ENCODE measurements around the gene PDCL2. TPM values are rescaled to one million over a fixed set of nuclear protein-coding genes. Genes with fewer than 3 reads are reported as not detected.

The PDCL2 gene
- total and polyA plus RNA-seq, 3 experiments from 2014 or later: not detected

GRCh38 chr4:55510685-55511084, 81.4 kb downstream of the PDCL2 start:
- no peak for DNase-seq
- H3K4me1 Mint-ChIP-seq: peaks cover 15 to 33% (median 30%) of the 10 kb centered on the region in 3 donors
- peaks cover 0 to 2% (median 0%) of the 10 kb centered on the region in 5 donors for H3K9me3 Mint-ChIP-seq
- Histone ChIP-seq H3K4me3 (ENCODE audit: low read length) (no peak overlapping the region), H3K36me3 (ENCODE audit: insufficient read depth, low read length) (no peaks in the 10 kb centered on the region), H3K27ac (ENCODE audit: low read depth, low read length) (no peak overlapping the region), H3K9me3 (ENCODE audit: low read length) (no peaks in the 10 kb centered on the region), H3K4me1 (ENCODE audit: insufficient read depth, low read length) (no peaks in the 10 kb centered on the region), H3K27me3 (ENCODE audit: insufficient read depth, low read length, poor library complexity, severe bottlenecking) (no peaks in the 10 kb centered on the region)
- POLR2A ChIA-PET: no interaction called here
- H3K4me3 Mint-ChIP-seq: no peak overlapping the region
- no peaks in the 10 kb centered on the region for H3K27me3 Mint-ChIP-seq
- CTCF ChIA-PET: no interaction called here
- peaks cover 0 to 25% (median 9%) of the 10 kb centered on the region in 3 donors for H3K36me3 Mint-ChIP-seq
- peak overlapping the region in 2 of 8 donors; percentile 33 to 66 for H3K27ac Mint-ChIP-seq

GRCh38 chr4:55509266-55509665, 82.8 kb downstream of the PDCL2 start:
- no peaks in the 10 kb centered on the region for H3K36me3 ChIP-seq (ENCODE audit: insufficient read depth, low read length)
- H3K9me3 ChIP-seq (ENCODE audit: low read length): no peaks in the 10 kb centered on the region
- no peaks in the 10 kb centered on the region for H3K4me1 ChIP-seq (ENCODE audit: insufficient read depth, low read length)
- Mint-ChIP-seq H3K4me1 (peaks cover 15 to 30% (median 30%) of the 10 kb centered on the region in 3 donors), H3K27ac (peak overlapping the region in 1 of 8 donors; percentile 79), H3K27me3 (no peaks in the 10 kb centered on the region), H3K36me3 (peaks cover 0 to 25% (median 9%) of the 10 kb centered on the region in 3 donors), H3K9me3 (peaks cover 0 to 2% (median 0%) of the 10 kb centered on the region in 5 donors), H3K4me3 (no peak overlapping the region)
- no peaks in the 10 kb centered on the region for H3K27me3 ChIP-seq (ENCODE audit: insufficient read depth, low read length, poor library complexity, severe bottlenecking)
- no peak overlapping the region for H3K27ac ChIP-seq (ENCODE audit: low read depth, low read length)
- ChIA-PET CTCF (no interaction called here), POLR2A (no interaction called here)
- no peak for DNase-seq
- no peak overlapping the region for H3K4me3 ChIP-seq (ENCODE audit: low read length)

GRCh38 chr4:55507612-55508011, 84.4 kb downstream of the PDCL2 start:
- peaks cover 8 to 31% (median 12%) of the 10 kb centered on the region in 3 donors for H3K36me3 Mint-ChIP-seq
- H3K9me3 Mint-ChIP-seq: peaks cover 0 to 2% (median 0%) of the 10 kb centered on the region in 5 donors
- no peaks in the 10 kb centered on the region for H3K27me3 ChIP-seq (ENCODE audit: insufficient read depth, low read length, poor library complexity, severe bottlenecking)
- no peak overlapping the region for H3K4me3 Mint-ChIP-seq
- H3K27ac ChIP-seq (ENCODE audit: low read depth, low read length): no peak overlapping the region
- no peaks in the 10 kb centered on the region for H3K4me1 ChIP-seq (ENCODE audit: insufficient read depth, low read length)
- H3K27ac Mint-ChIP-seq: no peak overlapping the region
- H3K36me3 ChIP-seq (ENCODE audit: insufficient read depth, low read length): no peaks in the 10 kb centered on the region
- CTCF ChIA-PET: no interaction called here
- no peak overlapping the region for H3K4me3 ChIP-seq (ENCODE audit: low read length)
- H3K4me1 Mint-ChIP-seq: peaks cover 17 to 34% (median 30%) of the 10 kb centered on the region in 3 donors
- no peaks in the 10 kb centered on the region for H3K9me3 ChIP-seq (ENCODE audit: low read length)
- H3K27me3 Mint-ChIP-seq: no peaks in the 10 kb centered on the region
- POLR2A ChIA-PET: no interaction called here
- no peak for DNase-seq

Other genes starting within 250 kb of the PDCL2 start
- gene SRD5A3, start 246.0 kb downstream of the PDCL2 start, total RNA-seq: 10 to 100 TPM; 20.3 to 23.9 TPM
- gene SRD5A3, start 246.0 kb downstream of the PDCL2 start, polyA plus RNA-seq: 17.4 TPM
- 10 to 100 TPM; 69.1 to 76.5 TPM for gene TMEM165, start 196.3 kb downstream of the PDCL2 start, total RNA-seq
- 31.1 TPM for gene TMEM165, start 196.3 kb downstream of the PDCL2 start, polyA plus RNA-seq
- 10 to 100 TPM; 13.3 to 16.4 TPM for gene CLOCK, start 45.3 kb downstream of the PDCL2 start, total RNA-seq
- gene CLOCK, start 45.3 kb downstream of the PDCL2 start, polyA plus RNA-seq: 4.5 TPM
- gene NMU, start 44.1 kb upstream of the PDCL2 start, total RNA-seq: not detected
- gene NMU, start 44.1 kb upstream of the PDCL2 start, polyA plus RNA-seq: 2.2 TPM
- not detected for gene EXOC1L, start 227.5 kb upstream of the PDCL2 start, total RNA-seq
- gene EXOC1L, start 227.5 kb upstream of the PDCL2 start, polyA plus RNA-seq: not detected